Measurements from ENCODE around the gene ARRB1.

ARRB1 gene

GRCh38 chr11:75324189-75324588, 27.3 kb downstream of the ARRB1 start:
- DNase-seq (ENCODE audit: low read depth) = no peak
- no peak for TF ChIP-seq POLR2A (IDR thresholded peaks at IDR 0.05; ENCODE audit: extremely low read depth, insufficient read length)
- no peak for TF ChIP-seq CTCF (IDR thresholded peaks at IDR 0.05; ENCODE audit: low read depth, low read length)
- TF ChIP-seq MYC (IDR thresholded peaks at IDR 0.05; ENCODE audit: low read depth, low read length) = no peak
- TF ChIP-seq MAX (IDR thresholded peaks at IDR 0.05; ENCODE audit: low read depth, low read length) = no peak
- H3K4me3 ChIP-seq (ENCODE audit: low read depth, low read length) = no peak overlapping the region

DNA sequence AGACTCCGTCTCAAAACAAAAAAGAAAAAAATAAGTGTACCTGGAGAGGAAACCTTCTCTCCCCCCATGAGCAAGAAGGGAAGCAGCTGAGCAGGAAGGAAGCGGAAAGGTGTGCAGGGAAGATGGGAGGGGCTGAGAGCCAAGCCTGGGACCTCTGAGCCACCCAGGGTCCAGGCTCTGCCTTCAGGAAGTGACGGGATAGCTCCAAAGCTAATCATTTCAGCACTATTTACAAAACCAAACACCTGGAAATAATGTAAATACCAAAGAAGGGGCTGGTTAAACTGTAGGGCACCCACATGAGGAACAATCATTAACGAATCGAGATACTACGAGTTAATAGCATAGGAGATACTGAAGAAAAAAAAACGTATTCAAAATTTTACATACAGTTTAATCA, 27.9 kb downstream of the ARRB1 start:
- TF ChIP-seq MAX (IDR thresholded peaks at IDR 0.05; ENCODE audit: low read depth, low read length) = no peak
- no peak for TF ChIP-seq POLR2A (IDR thresholded peaks at IDR 0.05; ENCODE audit: extremely low read depth, insufficient read length)
- no peak for TF ChIP-seq MYC (IDR thresholded peaks at IDR 0.05; ENCODE audit: low read depth, low read length)
- no peak for TF ChIP-seq CTCF (IDR thresholded peaks at IDR 0.05; ENCODE audit: low read depth, low read length)
- no peak overlapping the region for H3K4me3 ChIP-seq (ENCODE audit: low read depth, low read length)
- no peak for DNase-seq (ENCODE audit: low read depth)

- no peak for DNase-seq (ENCODE audit: low read depth)
- TF ChIP-seq CTCF (IDR thresholded peaks at IDR 0.05; ENCODE audit: low read depth, low read length) (no peak), MAX (IDR thresholded peaks at IDR 0.05; ENCODE audit: low read depth, low read length) (no peak), MYC (IDR thresholded peaks at IDR 0.05; ENCODE audit: low read depth, low read length) (no peak), POLR2A (IDR thresholded peaks at IDR 0.05; ENCODE audit: extremely low read depth, insufficient read length) (no peak)
- H3K4me3 ChIP-seq (ENCODE audit: low read depth, low read length) = no peak overlapping the region
Observed at GRCh38 chr11:75320643-75321042, 30.8 kb downstream of the ARRB1 start.

GRCh38 chr11:75320046-75320618, 31.3 kb downstream of the ARRB1 start:
- H3K4me3 ChIP-seq (ENCODE audit: low read depth, low read length) = no peak overlapping the region
- TF ChIP-seq CTCF (IDR thresholded peaks at IDR 0.05; ENCODE audit: low read depth, low read length) (no peak), POLR2A (IDR thresholded peaks at IDR 0.05; ENCODE audit: extremely low read depth, insufficient read length) (no peak), MYC (IDR thresholded peaks at IDR 0.05; ENCODE audit: low read depth, low read length) (no peak), MAX (IDR thresholded peaks at IDR 0.05; ENCODE audit: low read depth, low read length) (no peak)
- no peak for DNase-seq (ENCODE audit: low read depth)

- no peak overlapping the region for H3K4me3 ChIP-seq (ENCODE audit: low read depth, low read length)
- TF ChIP-seq CTCF (IDR thresholded peaks at IDR 0.05; ENCODE audit: low read depth, low read length) (no peak), MAX (IDR thresholded peaks at IDR 0.05; ENCODE audit: low read depth, low read length) (no peak), POLR2A (IDR thresholded peaks at IDR 0.05; ENCODE audit: extremely low read depth, insufficient read length) (no peak), MYC (IDR thresholded peaks at IDR 0.05; ENCODE audit: low read depth, low read length) (no peak)
- no peak for DNase-seq (ENCODE audit: low read depth)
Observed at GRCh38 chr11:75319035-75319877, 32.2 kb downstream of the ARRB1 start.
